ENCODE data around the gene USP36.
A peak's percentile ranks its signal among the peaks of the same experiment; 100 is the strongest.

USP36 gene

DNA sequence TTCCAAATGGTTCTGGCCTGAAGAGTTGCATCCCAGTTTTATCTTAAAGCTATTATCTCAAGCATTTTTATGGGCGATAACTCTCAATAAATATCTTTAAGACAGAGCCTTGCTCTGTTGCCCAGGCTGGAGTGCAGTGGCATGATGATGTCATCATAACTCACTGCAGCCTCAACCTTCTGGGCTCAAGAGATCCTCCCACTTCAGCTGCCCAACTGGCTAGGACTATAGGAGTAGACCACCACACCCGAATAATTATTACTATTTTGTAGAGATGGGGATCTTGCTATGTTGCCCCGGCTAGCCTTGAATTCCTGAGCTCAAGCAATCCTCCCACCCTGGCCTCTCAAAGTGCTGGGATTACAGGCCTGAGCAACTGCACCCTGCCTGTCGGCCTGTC lies 32.5 kb downstream of the USP36 start:
- DNase-seq = no peak

DNA sequence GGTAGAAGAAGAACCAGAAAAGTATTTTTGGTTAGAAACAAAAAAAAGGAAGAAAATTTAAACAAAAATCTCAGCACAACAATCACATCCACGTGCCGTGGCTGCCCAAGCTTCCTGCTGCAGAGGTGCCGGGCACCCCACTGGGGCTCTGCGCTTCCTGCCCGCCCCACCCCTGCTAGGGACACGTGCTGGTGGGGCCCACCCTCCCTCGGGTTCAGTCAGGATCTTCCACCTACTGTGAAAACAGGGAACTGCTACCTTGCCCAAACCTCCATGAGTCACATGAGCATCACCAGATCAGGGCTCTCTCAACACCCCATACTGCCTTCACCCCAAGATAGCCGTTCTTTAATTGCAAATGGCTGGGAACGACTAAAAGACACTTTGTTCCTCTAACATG lies 34.2 kb downstream of the USP36 start:
- DNase-seq = no peak

DNA sequence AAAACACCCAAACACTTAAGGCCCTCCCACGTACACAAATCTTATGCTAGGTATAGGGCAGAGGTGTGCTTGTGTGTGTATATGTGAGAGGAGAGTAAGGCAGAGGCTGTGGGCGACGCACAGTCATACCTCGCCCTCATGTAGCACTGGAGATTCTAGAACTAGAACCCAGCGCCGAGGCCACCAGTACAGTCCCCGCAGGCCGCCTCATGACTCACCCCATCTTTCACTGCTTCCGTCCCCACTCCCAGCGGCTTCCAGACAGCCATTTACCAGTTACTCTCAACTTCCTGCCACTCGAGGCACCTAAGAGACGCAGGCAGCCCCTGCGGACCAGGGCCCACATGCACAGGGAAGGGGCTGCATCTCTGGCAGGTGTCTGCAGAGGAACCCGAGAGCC lies 35.3 kb downstream of the USP36 start:
- no peak for DNase-seq

DNA sequence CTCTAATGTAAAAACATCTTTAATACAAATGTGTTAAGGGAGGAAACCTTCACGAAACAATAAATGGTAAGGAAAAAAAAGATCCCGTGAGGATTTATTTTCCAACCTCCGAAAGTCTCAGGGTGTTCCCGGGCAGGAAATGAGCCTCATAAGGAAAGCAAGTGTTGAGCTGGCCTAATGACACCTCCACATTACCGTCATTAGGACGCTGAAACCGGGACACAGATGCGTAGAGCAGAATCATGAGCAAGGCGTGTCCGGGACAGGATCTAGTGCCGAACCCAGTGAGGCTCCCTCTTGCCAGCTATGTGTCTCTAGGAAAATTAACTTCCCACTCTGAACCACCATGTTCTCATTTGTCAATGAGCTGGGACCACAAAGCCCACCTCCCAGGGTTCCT lies 35.8 kb downstream of the USP36 start:
- DNase-seq = no peak

DNA sequence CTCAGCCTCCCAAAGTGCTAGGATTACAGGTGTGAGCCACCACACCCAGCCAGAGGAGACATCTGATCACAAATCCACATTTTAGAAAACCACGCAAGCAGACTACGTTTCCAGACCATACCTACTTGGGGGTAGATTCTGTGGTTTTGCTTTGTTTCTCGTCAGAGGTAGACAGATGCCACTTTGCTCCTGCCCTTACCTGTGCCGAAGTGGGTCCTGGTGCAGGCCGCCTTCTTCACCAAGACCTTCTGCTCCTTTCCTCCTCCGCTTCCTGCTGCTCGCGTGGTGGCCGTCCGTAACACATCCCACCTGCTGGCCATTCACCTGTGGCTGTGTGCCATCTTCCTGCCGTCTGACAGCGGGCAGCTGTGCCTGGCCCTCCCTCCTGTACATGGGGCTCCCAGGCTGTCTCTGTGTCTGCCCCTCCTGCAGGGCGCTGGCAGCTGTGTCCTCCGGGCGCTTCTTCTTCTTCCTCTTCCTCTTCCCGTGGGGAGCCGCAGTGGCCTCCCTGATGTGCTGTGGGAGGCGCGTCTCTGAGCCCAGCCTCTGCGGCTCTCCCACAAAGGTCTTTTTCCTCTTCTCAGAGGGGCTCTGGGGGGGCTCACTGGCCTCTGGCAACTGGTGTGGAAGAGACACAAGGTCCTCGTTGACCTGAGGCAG lies 37.3 kb downstream of the USP36 start:
- no peak for DNase-seq

DNA sequence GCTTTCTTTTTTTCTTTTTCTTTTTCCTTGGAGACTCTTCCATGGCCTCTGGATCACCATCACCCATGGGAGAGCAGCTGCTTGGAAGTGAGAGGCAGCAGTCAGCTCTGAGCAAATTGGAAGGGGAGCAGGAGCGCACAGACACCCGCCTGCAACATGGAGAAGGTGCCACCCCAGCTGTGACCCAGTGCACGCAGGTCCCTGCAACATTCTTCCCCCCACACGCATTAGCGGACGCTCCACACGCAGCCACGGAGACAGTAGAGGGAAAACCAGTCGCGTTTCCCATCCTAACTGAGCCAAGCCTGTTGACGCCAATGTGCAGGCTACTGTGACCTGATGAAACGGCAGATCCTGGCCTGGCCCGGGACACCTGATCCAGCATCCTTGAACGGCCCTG lies 38.2 kb downstream of the USP36 start:
- DNase-seq = no peak

DNA sequence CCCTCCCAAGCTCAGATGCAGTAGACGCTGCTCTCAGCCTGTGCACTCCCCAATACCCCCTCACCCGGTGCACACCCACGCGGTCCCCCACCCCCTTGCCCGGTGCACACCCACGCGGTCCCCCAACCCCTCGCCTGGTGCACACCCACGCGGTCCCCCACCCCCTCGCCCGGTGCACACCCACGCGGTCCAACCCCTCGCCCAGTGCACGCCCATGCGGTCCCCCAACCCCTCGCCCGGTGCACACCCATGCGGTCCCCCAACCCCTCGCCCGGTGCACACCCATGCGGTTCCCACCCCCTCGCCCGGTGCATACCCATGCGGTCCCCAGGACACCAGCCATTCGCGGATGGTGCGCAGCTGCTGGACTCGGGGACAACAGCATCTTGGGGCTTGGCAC lies 38.6 kb downstream of the USP36 start:
- no peak for DNase-seq

DNA sequence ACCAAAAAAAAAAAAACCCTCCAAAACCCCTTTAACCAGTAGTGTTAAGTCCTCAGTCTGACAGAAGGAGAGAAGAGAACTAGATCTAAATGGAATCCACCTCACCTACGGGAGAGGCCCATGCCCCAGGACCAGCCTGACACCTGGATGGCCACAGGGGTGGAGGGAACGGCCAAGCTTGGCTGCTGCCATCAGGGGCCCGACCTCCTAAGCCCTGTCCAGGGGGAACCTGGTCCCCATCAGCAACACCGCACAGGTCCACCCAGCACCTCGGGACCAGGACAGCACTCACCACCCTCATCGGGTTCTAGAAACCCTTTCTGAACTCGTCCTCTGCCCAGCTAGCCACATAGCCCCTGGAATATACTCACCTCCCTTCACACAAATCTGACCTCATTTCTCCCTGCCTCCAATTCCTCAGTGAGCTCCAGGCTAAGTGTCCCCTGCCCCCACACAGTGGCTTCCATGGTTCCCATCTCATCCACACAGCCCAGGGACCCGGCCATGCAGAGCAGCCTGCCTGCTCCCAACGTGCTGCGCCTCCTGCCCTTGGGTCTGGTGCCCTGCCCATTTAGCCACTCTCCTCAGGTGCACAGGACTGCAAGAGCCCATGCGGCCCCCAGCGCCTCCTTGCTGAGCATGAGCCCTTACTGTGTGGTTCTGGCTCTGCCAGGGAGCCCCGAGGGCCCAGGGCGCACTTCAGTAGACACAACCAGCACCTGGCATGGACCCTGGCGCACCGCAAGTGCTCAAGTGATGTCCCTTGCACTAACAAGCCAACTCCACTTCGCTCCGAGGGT lies 40.3 kb downstream of the USP36 start:
- no peak for DNase-seq

DNA sequence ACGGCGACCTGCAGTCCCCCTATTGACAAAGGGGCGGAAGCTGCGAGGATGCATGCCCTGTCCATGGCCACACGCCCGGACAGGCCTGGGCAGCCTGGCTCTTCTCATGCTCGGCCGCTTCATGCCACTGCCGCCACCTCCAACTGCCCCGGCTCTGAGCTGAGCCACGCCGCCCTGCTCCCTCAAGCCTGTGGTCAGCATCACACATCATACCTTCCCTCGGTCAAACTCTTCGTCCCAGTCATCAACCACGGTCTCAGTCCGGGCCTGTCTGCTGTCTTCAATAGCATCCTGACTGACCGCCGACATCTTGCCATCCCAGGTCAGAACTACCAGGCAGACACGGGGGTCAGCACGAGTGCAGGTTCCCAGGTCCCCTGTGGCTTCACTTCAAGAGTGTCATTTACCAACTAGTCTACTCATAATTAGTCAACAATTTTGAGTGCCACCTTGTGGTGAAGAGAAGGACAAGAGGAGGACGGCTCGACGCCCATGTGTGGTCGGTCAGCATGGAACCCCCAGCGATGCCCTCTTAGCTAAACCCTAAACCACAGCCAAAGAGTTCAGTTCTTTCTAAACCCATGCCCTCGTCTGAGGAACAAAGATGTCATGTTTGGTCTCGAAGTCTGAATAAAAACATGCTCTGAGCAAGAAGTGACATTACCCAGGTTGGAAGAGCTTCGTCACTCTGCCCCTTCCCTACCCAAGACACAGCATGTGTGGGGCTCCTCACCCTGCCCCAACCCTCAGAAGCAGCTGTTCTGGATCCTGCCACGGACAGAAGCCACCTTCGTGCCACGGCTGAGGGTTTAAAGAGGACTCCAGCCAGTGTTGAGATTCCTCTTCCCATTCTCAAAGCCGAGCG lies 41.7 kb downstream of the USP36 start:
- DNase-seq = no peak

DNA sequence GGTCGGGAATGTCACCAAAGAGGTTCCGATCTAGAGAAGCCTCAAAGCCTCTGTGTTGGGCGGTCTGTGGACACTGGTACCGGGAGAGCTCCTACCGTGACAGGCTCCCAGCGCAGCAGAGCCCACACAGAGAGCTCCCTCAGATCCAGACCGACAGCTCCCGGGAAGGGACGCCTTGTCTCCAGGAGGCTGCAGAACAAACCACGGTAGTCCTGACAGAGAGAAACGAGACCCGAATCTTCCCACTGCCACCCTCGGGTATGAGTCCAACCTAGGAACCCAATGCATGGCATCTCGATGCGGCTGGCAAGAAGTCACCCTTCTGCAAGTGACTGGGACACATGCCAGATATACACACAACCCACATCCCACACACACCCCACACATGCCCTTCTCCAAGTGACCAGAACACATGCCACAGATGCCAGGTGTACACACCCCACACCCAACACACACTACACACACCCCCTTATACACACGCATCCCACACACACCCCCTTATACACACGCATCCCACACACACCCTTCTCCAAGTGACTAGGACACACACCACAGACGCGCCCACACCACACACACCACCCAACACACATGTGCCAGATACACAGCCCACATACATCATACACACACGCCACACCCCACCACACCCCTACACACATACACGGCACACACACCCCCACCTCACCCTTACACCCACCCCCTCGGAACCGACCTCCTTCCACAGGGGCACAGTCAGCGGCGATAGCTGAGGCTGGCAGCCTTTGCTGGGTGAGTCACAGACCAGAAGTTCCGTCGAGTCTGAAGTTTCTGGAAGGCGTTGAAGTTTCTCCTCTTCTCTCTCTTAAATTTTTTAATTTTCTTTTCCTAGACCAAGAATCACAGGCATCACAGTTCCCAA lies 42.7 kb downstream of the USP36 start:
- no peak for DNase-seq

DNA sequence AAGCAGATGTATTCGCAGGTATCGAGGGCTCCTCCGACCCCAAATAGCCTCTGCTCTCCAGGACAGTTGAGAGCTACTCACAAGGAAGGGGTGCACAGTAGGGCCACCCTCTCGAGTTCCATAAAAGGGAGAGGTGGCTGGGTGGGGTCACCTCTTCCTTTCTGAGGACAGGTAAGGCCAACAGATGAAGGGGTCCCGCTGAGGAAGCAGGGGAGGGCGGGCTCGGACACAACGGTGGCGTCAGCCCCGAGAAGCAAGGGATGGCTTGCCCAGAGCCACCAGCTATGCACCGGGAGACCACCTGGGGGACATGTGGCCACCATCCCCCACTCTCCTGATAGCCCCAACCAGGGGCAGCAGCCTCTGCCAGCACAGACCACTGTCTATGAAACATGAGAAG lies 43.4 kb downstream of the USP36 start:
- no peak for DNase-seq

DNA sequence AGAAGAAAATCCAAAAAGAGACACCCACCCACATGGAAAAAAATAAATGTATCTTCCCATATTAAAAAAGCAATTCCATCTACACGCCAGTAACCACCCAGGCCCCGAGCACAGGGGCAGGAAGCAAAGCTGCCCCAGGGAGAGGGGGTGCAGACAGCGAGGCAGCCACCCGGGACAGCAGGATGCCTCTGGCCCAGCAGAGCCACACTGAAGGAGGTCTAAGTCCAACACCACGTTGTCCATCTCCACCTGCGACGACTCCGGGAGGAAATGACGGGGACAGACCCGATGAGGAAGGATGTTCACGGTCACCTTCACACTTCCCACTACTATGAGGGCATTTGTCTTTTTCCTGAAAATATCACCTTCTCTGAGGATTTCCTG lies 44.1 kb downstream of the USP36 start:
- no peak for DNase-seq

DNA sequence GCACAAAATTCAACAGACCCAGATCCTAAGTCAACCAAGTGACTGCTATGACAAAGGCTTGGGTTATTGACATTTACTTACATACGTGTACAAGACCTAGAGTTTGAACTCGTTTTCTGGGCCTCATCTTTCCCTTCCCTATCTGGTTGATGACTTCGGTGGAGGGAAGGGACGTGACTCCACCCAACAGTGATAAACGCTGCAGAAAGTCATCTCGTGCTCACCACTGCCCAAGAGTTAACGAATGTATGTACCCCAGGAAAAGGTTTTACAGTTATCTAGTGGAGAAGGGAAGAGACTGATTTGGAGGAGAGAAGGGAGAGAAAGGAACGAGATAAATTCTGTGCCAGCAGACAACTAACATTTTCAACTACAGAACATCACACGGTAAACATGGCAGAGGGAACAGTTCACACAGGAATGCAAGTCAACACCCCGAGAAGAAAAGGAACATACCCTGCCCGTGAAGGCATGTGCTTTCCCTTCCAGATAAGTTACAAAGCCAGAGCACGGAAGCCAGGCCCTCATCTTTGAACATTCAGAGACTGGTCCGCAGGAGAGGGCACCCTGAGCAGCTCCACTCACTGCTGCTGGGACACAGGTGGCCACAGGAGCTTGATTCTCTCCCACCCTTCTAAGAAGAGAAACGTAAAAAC lies 44.6 kb downstream of the USP36 start:
- DNase-seq = no peak

DNA sequence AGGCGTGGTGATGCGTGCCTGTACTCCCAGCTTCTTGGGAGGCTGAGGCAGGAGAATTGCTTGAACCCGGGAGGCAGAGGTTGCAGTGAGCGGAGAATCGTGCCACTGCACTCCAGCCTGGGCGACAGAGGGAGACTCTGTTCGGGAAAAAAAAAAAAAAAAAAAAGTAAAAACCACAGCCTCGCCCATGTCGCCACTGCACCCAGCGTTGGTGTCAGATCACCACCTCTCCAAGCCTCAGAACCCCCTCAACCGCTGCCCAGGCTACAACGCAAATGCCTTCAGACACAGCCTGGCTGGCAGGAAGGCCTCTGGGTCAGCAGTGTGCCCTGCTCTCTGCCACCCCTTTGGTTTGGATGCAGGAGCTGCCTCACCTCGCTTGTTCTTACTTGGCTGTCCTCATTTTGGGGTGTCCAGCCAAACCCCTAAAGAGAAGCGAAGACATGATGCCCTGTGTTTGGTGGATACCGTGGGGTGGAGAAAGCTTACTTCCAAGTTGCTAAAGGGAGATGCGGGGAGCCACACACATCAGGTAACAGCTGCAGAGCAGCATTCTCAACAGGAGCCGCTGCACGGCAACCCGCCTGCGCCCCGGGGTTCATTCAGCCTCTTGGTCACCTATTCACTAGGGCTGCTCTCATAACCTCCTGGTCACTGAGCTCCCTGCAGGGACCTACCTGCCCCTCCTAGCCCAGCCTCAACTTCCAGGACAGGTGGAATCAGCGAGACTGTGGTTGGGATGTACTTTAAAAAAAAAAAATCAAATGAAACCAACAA lies 45.6 kb downstream of the USP36 start:
- DNase-seq = no peak

DNA sequence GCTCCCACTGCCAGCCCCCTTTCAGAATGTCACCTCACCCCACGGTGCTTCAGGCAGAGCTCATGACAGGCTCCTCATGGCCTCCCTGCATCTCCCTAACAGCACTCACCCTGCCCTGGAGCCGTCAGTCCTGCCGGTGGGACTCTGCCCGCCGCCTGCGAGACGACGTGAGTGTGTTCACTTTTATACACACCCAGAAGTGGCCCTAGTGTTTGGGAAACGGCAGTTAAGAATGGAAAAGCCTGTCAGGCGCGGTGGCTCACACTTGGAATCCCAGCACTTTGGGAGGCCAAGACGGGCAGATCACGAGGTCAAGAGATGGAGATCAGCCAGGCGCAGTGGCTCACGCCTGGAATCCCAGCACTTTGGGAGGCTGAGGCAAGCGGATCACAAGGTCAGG lies 46.2 kb downstream of the USP36 start:
- DNase-seq = no peak

DNA sequence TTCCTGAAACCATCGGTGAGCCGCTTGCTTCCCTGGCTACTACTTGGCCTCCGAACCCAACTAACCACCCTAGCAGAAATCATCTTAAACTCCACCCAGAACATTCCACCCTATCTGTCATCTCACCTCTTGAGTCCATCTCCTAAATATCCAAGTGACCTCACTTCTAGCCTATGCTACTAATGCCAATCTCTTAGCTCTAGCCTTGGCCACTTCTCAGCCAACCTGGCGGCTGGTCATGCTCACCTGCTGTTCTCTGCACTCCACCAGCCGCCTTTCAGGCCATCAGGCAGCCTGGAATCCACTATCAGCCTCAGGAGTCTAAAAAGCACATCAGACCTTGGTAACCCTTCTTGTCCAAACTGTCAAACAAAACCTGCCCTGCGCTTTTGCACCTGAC lies 46.6 kb downstream of the USP36 start:
- DNase-seq = no peak

DNA sequence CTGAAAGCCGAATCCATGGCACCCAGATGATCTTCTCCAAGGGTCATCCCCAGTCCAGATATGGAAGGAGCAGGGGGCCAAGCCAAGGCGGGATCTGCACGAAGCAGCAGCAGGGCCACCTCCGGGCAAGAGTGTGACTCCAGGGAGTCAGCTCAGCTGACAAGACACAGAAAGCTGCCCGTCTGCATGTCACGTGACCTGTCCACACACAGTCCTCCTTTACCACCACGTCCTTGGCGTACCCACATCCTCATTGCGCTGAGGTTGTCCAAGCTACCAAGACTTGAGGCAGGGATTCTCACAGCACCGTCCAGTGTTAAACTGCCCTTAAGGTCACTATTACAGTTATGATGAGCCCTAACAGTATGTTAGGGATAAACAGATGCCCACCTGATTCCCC lies 47.2 kb downstream of the USP36 start:
- no peak for DNase-seq

DNA sequence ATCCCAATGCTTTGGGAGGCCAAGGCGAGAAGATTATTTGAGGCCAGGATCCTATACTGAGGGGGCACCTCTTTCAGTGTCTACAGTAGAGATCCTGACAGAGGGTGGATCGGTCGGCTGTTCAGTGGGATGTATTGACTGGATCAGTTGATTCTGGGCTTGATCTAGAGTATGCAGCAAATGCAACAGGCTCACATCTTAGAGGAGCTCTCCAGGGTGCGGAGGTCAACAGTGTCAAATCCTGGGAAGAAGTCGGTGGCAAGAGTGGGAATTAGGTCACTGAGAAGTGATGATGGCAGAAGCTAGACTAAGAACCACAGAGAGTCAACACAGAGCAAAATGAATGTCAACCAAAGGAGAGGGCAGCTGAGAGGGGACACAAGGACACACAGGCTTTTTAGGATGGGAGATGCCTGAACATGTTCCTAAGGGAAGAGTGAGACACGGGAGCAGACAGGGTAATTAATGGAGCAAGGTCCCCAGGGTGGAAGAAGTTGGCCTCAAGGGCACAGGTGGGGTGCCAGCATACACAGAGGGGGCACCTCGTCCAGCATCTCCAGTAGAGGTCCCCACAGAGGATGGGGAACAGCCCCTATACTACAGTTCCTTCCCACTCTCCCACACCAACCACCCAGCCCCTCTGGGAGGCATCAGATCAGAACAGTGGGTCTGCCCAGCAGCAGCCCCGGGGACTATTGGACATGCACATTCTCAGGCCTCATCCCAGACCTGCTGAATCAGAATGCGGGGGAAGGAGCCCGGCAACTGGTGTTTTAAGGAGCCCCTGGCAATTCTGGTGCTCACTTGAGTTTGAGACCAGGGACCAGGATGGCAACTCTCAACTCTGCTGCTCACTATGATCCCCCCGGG lies 48.5 kb downstream of the USP36 start:
- DNase-seq = no peak

DNA sequence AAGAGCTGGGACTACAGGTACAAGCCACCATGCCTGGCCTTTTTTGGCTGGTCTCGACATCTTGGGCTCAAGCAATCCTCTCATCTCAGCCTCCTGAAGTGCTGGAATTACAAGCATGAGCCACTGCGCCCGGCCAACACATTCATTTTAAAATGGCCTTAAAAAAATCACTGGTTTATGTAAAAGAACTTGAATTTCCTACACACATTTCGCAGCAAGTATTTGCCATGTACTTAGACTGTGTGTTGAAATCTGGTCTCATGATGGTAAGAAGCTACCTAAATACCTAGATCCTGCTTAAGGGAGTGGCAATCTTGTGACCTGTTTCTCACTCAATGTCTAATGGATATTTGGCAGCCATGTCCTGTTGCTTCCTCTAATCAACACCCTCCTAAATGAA lies 50.1 kb downstream of the USP36 start:
- DNase-seq = no peak

DNA sequence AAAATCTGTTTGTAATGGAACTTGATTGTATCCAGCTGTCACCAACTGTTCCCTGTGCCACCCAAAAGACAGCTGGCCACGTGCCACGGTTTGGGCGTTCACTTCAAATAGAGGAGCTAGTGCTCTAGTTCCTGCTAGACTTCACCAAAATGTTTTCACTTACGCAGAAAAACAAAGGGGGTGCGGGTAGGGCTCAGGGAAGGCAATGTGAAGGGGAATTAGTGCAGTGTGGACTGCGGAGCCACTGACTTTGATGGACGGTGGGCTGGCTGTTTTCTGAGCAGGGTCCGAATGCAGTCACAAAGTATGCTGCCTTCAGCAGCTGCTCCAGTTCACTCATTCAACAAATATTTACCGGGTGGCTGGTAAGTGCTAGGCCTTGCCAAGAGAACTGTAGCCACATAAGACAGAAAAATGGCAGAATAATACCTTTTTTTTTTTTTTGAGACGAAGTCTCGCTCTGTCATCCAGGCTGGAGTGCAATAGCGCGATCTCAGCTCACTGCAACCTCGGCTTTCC lies 50.9 kb downstream of the USP36 start:
- peak; percentile 89 for DNase-seq

All from fibroblast of skin of abdomen (primary cell).